SJCRH30 (cell line): ENCODE measurements around the gene MVP. TPM values are rescaled to one million over a fixed set of nuclear protein-coding genes. Genes with fewer than 3 reads are reported as not detected.
"Not testable (repeated sequence)": the region's sequence is repeated elsewhere in the genome, so short reads cannot be mapped to it uniquely, and the experiment has no call there.

ENCODE experiments used
- DNase-seq, 2 experiments: peaks; one replicate each; pipeline ENCODE4 v3.0.0-alpha.2; 2015 to 2020
- H3K27ac ChIP-seq: fragments of 250-450 bp; sonication (Bioruptor Pico); 2 replicates; pipeline ENCODE4 v1.5.1; 2020; ENCODE audit warnings: mild to moderate bottlenecking, moderate library complexity
- H3K27me3 ChIP-seq: fragments of 250-450 bp; sonication (Bioruptor Pico); 2 replicates; pipeline ENCODE4 v1.5.1; 2020; ENCODE audit warnings: mild to moderate bottlenecking, moderate library complexity
- H3K36me3 ChIP-seq: fragments of 250-450 bp; sonication (Bioruptor Pico); 2 replicates; pipeline ENCODE4 v1.5.1; 2020; ENCODE audit warnings: mild to moderate bottlenecking, moderate library complexity
- H3K4me1 ChIP-seq: fragments of 250-450 bp; sonication (Bioruptor Pico); 2 replicates; pipeline ENCODE4 v1.5.1; 2020; ENCODE audit warnings: mild to moderate bottlenecking, moderate library complexity
- H3K4me3 ChIP-seq: fragments of 250-450 bp; sonication (Bioruptor Pico); 2 replicates; pipeline ENCODE4 v1.5.1; 2020; ENCODE audit warnings: mild to moderate bottlenecking, moderate library complexity
- H3K9me3 ChIP-seq: fragments of 250-450 bp; sonication (Bioruptor Pico); replicated peaks from 2 replicates; pipeline ENCODE4 v1.5.1; 2020; ENCODE audit warnings: mild to moderate bottlenecking, moderate library complexity
- total RNA-seq: library from RNA; depleted of rRNA; stranded (reverse); fragments of >200 nt; shearing (Covaris generic); gene quantifications from 2 replicates; pipeline ENCODE4 v1.2.3, GENCODE V29; 2014

Gene MVP
- total RNA-seq, 1 experiment from 2014 or later = 0.63 TPM

DNA sequence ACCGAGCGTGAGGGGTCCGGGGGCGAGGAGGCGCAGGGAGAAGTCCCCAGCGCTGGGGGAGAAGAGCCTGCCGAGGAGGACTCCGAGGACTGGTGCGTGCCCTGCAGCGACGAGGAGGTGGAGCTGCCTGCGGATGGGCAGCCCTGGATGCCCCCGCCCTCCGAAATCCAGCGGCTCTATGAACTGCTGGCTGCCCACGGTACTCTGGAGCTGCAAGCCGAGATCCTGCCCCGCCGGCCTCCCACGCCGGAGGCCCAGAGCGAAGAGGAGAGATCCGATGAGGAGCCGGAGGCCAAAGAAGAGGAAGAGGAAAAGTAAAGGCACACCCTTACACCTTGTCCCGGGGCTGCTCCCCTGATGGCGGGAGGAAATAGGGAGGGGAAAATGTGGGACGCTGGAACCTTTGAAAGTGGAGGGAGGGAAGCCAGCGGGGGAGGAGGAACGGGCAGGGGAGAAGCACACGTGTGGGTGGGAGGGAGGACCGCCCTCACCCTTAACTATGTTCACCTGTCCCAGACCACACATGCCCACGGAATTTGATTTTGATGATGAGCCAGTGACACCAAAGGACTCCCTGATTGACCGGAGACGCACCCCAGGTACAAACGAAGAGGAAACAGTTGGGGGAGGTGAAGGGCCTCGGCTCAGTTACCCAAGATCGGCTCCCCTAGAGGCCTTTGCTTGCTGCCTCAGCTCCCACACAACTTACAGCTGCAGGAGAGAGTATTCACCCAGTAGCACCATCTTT is 3.4 kb upstream of the MVP start:
- no peaks in the 10 kb centered on the region; the same call in 1 of the 2 replicates for H3K36me3 ChIP-seq
- peaks cover 14% of the 10 kb centered on the region for H3K4me1 ChIP-seq
- H3K27me3 ChIP-seq = no peaks in the 10 kb centered on the region
- H3K4me3 ChIP-seq = peak overlapping the region; percentile 79
- DNase-seq = peak; percentile 65 to 75
- peak overlapping the region; percentile 62 for H3K27ac ChIP-seq
- no peaks in the 10 kb centered on the region for H3K9me3 ChIP-seq

DNA sequence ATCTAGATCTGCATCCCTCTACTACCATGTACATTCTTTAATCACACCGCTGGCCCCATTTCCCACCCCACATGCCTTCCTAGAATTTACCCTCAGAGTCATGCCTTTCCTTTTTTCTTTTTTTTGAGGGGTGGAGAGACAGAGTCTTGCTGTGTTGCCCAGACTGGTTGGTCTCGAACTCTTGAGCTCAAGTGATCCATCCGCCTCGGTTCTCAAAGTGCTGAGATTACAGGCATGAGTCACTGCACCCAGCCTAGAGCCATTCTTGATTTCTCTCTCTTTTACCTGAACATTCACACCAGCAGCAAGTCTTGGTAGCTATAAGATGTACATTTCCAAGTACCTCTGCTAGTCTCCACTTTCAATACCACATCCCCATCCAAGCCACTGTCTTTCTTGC is 2.2 kb upstream of the MVP start:
- H3K4me1 ChIP-seq = peaks cover 14% of the 10 kb centered on the region
- DNase-seq = no peak
- H3K36me3 ChIP-seq = no peaks in the 10 kb centered on the region; the same call in 1 of the 2 replicates
- no peaks in the 10 kb centered on the region for H3K9me3 ChIP-seq
- H3K4me3 ChIP-seq = no peak overlapping the region
- H3K27me3 ChIP-seq = no peaks in the 10 kb centered on the region
- H3K27ac ChIP-seq = no peak overlapping the region

DNA sequence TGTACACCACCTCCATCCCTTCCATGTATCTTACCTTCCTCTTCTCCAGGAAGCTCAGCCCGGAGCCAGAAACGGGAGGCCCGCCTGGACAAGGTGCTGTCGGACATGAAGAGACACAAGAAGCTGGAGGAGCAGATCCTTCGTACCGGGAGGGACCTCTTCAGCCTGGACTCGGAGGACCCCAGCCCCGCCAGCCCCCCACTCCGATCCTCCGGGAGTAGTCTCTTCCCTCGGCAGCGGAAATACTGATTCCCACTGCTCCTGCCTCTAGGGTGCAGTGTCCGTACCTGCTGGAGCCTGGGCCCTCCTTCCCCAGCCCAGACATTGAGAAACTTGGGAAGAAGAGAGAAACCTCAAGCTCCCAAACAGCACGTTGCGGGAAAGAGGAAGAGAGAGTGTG is 756 bp upstream of the MVP start:
- H3K4me3 ChIP-seq = no peak overlapping the region
- H3K27me3 ChIP-seq = no peaks in the 10 kb centered on the region
- H3K27ac ChIP-seq = no peak overlapping the region
- no peaks in the 10 kb centered on the region; the same call in 1 of the 2 replicates for H3K36me3 ChIP-seq
- no peaks in the 10 kb centered on the region for H3K9me3 ChIP-seq
- DNase-seq = no peak
- H3K4me1 ChIP-seq = peaks cover 16% of the 10 kb centered on the region

DNA sequence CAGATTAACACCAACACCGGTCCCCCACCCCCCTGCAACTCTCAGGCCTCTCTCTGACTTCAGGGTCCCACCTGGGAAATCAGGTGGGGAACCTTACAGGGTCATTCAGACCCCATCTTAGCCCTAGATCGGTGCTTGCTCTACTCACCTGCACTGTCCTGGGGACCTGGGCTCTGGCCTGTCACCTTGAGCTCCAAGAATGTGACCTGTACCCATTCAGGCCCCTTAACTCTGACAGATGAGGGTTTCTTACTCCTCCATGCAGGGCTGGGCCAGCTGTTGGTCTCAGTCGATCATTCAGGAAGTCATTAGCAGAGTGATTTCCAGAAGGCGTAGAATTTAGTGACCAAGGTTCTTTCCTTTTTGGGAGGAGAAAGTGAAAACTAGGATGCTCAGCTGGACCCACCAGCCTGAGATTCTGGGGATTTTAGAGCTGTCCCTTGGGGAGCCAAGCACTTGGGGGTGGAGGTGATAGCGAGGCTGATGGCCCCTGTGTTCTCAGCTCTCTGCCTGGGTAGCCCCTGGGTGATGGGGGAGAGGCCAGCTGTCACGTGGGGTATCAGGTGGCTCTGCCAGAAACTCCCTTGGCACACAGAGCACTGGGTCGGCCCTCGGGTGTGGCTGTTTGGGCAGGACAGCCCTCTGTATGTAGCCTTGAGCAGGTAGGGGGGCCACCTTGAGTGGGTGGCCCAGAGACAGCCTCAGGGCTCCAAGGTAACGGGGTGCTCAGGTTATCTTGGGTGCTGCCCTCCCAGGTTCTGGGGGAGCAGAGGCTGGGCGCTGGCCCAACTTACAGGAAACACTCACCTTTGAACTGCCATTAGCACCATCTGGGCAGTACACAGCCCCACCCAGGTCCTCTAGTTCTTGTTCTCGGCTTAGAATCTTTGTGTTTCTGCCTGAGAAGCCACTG is 724 bp downstream of the MVP start:
- no peaks in the 10 kb centered on the region for H3K9me3 ChIP-seq
- no peaks in the 10 kb centered on the region; the same call in 1 of the 2 replicates for H3K36me3 ChIP-seq
- no peaks in the 10 kb centered on the region for H3K27me3 ChIP-seq
- no peak overlapping the region for H3K4me3 ChIP-seq
- no peak overlapping the region for H3K27ac ChIP-seq
- no peak for DNase-seq
- peaks cover 27% of the 10 kb centered on the region for H3K4me1 ChIP-seq

DNA sequence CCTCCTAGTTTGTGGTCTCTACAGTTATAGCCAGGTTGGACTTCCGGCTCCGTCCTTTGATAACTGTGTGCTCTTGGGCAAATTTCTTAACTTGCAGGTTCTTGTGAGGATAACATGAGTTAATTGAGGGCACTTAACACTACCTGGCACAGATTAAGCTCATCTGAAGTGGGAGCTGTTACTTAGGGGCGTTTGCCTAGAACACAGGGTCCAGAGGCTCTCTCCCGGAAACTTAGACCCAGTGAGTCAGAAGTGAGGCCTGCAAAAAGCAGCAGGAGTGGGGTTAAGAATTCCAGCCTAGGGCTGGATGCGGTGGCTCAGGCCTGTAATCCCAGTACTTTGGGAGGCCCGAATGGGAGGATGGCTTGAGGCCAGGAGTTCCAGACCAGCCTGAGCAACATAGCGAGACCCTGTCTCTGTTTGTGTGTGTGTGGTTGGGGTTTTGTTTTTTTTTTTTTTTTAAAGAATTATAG is 1.4 kb downstream of the MVP start:
- Histone ChIP-seq H3K4me1 (peaks cover 27% of the 10 kb centered on the region), H3K27me3 (no peaks in the 10 kb centered on the region), H3K36me3 (no peaks in the 10 kb centered on the region; the same call in 1 of the 2 replicates), H3K27ac (no peak overlapping the region), H3K9me3 (no peaks in the 10 kb centered on the region), H3K4me3 (no peak overlapping the region)
- no peak for DNase-seq

DNA sequence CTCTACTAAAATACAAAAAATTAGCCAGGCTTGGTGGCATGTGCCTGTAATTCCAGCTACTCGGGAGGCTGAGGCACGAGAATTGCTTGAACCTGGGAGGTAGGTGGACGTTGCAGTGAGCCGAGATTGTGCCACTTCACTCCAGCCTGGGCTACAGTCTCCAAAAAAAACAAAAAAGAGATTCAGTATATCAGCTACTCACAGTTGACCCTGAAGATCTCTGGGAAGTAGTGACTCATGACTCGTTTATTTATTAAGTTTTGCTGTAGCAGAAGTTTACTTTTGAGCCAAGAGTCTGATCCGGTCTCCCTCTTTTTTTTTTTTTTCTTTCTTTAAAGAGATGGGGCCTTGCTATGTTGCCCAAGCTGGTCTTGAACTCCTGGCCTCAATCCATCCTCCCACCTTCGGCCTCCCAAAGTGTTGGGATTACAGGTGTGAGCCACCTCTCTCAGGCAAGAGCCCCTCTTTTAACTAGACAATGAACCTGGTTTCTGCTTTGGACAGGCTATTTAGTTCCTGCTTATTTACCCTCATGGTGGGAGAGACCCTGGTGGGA is 4.4 kb downstream of the MVP start:
- H3K27me3 ChIP-seq = no peaks in the 10 kb centered on the region
- no peak for DNase-seq
- H3K9me3 ChIP-seq = no peaks in the 10 kb centered on the region
- H3K27ac ChIP-seq = peak overlapping the region; percentile 57; the same call in 1 of the 2 replicates
- no peaks in the 10 kb centered on the region for H3K36me3 ChIP-seq
- peaks cover 27% of the 10 kb centered on the region for H3K4me1 ChIP-seq
- H3K4me3 ChIP-seq = no peak overlapping the region

DNA sequence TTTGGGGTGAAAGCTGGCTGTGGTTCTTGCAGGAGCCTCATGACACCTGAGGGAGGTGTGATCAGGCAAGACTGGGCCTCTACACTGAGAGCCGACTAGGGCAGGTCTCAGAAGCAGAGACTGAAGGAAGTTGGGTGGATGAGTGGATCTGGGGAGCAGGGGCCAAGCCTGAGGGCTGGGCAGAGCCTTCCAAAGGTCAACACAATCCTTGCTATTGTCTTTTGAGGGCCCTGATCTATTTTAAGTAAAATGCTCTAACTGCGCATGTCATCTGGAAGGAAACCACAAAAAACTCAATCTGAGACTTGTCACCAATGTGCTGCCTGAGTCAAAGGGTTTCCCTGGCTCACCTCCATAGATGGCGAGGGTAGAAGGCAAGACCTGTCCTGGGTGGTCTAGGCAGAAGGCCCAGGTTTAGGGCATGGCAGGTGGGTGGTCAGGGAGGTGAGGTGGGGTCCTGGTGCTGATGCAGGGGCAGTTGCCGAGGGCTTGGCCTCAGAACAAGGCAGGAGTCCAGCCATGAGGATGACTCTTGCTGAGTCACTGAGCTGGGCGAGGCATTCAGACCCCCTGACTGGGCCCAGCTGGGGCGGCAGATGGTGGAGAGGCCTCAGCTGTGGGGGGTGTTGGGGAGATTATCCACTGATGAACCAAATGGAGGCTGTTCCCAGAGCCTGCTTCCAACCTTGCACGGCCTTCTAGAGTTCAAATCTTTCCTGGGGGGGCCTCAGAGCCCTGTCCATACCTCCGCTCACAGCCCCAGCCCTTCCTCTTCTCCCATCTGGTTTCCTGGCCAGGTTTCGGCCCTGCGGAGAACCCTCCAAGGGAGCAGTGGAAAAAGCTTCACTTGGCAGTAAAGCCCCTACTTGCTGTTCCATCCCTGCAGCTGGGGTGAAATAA is 5.1 kb downstream of the MVP start:
- Histone ChIP-seq H3K27me3 (no peaks in the 10 kb centered on the region), H3K4me3 (no peak overlapping the region), H3K9me3 (no peaks in the 10 kb centered on the region), H3K4me1 (peaks cover 25% of the 10 kb centered on the region), H3K36me3 (no peaks in the 10 kb centered on the region), H3K27ac (peak overlapping the region; percentile 57)
- DNase-seq = peak; percentile 51 to 56

DNA sequence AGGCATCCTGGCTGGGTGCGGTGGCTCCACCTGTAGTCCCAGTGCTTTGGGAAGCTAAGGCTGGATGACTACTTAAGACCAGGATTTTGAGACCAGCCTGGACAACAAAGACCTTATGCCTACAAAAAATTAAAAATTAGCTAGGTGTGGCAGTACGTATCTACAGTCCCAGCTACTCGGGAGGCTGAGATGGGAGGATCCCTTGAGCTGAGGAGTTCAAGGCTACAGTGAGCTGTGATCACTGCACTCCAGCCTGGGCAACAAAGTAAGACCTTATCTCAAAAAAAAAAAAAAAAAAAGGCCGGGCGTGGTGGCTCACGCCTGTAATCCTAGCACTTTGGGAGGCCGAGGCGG is 6.1 kb downstream of the MVP start:
- no peaks in the 10 kb centered on the region for H3K27me3 ChIP-seq
- no peak overlapping the region for H3K4me3 ChIP-seq
- DNase-seq = no peak
- H3K4me1 ChIP-seq = peaks cover 16% of the 10 kb centered on the region
- H3K27ac ChIP-seq = no peak overlapping the region; the same call in 1 of the 2 replicates
- no peaks in the 10 kb centered on the region for H3K36me3 ChIP-seq
- H3K9me3 ChIP-seq = no peaks in the 10 kb centered on the region

DNA sequence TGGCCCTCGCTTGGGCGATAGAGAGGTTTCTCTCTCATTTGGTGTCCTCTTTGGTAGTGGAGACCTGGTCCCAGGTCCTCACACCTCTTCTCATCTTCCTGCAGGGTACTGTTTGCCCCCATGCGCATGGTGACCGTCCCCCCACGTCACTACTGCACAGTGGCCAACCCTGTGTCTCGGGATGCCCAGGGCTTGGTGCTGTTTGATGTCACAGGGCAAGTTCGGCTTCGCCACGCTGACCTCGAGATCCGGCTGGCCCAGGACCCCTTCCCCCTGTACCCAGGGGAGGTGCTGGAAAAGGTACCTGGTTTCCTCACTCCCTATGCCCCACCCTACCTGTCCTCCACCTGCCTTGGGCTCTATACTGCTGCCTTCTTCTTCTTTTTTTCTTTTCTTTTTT is 10.5 kb downstream of the MVP start:
- peaks cover 2% of the 10 kb centered on the region for H3K4me1 ChIP-seq
- H3K27me3 ChIP-seq = no peaks in the 10 kb centered on the region
- DNase-seq = no peak
- no peak overlapping the region for H3K4me3 ChIP-seq
- H3K36me3 ChIP-seq = no peaks in the 10 kb centered on the region
- no peaks in the 10 kb centered on the region for H3K9me3 ChIP-seq
- no peak overlapping the region for H3K27ac ChIP-seq

DNA sequence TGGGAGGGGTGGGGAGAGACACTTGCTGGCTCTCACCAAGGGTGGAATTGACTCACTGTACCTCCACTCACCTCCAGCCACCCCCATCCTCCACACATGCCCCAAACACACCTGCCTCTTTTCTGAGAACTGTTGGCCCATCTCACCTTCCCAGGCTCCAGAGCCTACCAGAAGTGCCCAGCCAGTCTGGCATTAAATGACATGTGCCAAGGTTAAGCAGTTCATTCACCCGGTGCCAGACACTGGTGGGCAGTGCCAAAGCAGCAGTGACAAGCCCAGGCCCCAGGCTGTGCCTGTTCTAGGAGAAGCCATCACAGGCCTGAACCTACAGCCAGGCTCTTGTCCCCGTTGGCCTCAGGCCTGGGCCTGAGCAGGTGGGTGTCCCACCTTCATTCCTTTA is 11.2 kb downstream of the MVP start:
- H3K4me3 ChIP-seq = no peak overlapping the region
- H3K27me3 ChIP-seq = no peaks in the 10 kb centered on the region
- H3K36me3 ChIP-seq = no peaks in the 10 kb centered on the region
- no peak for DNase-seq
- no peaks in the 10 kb centered on the region for H3K4me1 ChIP-seq
- H3K27ac ChIP-seq = no peak overlapping the region
- H3K9me3 ChIP-seq = no peaks in the 10 kb centered on the region

DNA sequence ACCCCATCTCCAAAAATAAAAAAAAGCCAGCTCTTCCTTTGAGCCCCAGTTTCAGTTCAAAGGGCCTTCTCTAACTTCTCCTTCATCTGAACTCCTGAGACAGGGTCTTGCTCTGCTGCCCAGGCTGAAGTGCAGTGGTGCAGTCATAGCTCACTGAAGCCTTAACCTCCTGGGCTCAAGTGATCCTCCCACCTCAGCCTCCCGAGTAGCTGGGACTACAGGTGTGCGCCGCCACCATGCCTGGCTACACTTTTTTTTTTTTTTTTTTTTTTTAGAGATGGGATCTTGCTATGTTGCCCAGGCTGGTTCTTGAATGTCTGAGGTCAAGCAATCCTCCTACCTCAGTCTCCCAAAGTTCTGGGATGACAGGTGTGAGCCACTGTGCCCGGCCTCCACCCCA is 13.0 kb downstream of the MVP start:
- H3K27me3 ChIP-seq, H3K9me3 ChIP-seq, H3K4me1 ChIP-seq, H3K4me3 ChIP-seq, H3K36me3 ChIP-seq, DNase-seq, H3K27ac ChIP-seq: not testable (repeated sequence)

DNA sequence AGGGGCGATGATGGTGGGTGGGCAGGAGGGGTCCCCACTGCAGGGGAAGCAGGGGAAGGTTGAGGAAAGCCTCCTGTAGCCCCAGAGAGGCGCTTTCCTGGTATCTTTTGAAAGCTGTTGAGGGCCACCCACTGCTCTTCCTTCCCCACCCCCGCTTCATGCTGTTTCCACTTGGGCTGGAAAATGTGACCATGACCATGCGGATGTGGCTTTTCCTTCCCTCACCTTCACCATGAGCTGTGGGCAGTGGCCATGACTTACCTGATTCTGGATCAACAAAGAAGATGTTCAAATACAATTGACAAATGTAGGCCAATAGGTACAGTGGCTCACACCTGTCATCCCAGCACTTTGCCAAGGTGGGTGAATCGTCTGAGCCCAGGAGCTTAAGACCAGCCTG is 13.8 kb downstream of the MVP start:
- H3K27me3 ChIP-seq = no peaks in the 10 kb centered on the region
- H3K4me1 ChIP-seq = no peaks in the 10 kb centered on the region
- no peak overlapping the region for H3K27ac ChIP-seq
- no peak overlapping the region for H3K4me3 ChIP-seq
- H3K36me3 ChIP-seq = no peaks in the 10 kb centered on the region
- H3K9me3 ChIP-seq = no peaks in the 10 kb centered on the region
- DNase-seq = no peak

DNA sequence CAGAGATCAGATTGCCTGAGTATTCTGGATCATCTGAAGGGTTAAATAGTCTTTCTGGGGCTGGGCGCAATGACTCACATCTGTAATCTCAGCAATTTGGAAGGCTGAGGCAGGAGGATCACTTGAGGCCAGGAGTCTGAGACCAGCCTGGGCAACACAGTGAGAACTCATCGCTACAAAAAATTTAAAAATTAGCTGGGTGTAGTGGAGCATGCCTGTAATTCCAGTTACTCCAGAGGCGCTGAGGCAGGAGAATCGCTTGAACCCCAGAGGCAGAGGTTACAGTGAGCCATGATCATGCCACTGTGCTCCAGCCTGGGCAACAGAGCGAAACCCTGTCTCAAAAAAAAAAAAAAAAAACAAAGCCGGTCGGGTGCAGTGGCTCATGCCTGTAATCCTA is 15.7 kb downstream of the MVP start:
- Histone ChIP-seq H3K9me3 (no peaks in the 10 kb centered on the region), H3K36me3 (no peaks in the 10 kb centered on the region), H3K27ac (no peak overlapping the region), H3K4me3 (no peak overlapping the region), H3K27me3 (no peaks in the 10 kb centered on the region), H3K4me1 (no peaks in the 10 kb centered on the region)
- DNase-seq = no peak

DNA sequence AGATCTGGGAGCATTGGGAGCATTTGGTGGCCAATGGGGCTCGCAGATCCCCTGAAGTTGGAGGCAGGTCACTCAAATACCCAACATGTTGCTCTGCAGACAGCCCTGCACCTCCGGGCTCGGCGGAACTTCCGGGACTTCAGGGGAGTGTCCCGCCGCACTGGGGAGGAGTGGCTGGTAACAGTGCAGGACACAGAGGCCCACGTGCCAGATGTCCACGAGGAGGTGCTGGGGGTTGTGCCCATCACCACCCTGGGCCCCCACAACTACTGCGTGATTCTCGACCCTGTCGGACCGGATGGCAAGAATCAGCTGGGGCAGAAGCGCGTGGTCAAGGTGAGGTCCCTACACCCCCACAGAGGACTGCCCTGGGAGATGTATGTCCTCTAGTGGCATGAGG is 16.4 kb downstream of the MVP start:
- H3K4me1 ChIP-seq = no peaks in the 10 kb centered on the region
- H3K27ac ChIP-seq = no peak overlapping the region
- no peak for DNase-seq
- no peaks in the 10 kb centered on the region for H3K36me3 ChIP-seq
- no peak overlapping the region for H3K4me3 ChIP-seq
- H3K27me3 ChIP-seq = no peaks in the 10 kb centered on the region
- no peaks in the 10 kb centered on the region for H3K9me3 ChIP-seq
